ENCODE results near the gene SMG5.

The SMG5 gene

GRCh38 chr1:156263288-156263655 is 19.4 kb downstream of the SMG5 start:
- no peak for ATAC-seq
- peaks cover 65% of the 10 kb centered on the region for H3K36me3 Mint-ChIP-seq (ENCODE audit: low read depth)
- H3K9me3 Mint-ChIP-seq: no peaks in the 10 kb centered on the region
- H3K4me1 Mint-ChIP-seq: peaks cover 7% of the 10 kb centered on the region
- H3K27me3 Mint-ChIP-seq: no peaks in the 10 kb centered on the region
- no peak for DNase-seq
- no peak overlapping the region for H3K27ac Mint-ChIP-seq
- no peak overlapping the region for H3K4me3 Mint-ChIP-seq

GRCh38 chr1:156262461-156263287 is 20.0 kb downstream of the SMG5 start:
- Mint-ChIP-seq H3K36me3 (ENCODE audit: low read depth) (peaks cover 71% of the 10 kb centered on the region), H3K4me3 (no peak overlapping the region), H3K27ac (no peak overlapping the region), H3K4me1 (peaks cover 7% of the 10 kb centered on the region), H3K27me3 (no peaks in the 10 kb centered on the region), H3K9me3 (no peaks in the 10 kb centered on the region)
- DNase-seq (no peak), ATAC-seq (peak; percentile 89)

- DNase-seq: no peak
- H3K36me3 Mint-ChIP-seq (ENCODE audit: low read depth): peaks cover 61% of the 10 kb centered on the region
- H3K27me3 Mint-ChIP-seq: no peaks in the 10 kb centered on the region
- no peak for ATAC-seq
- H3K27ac Mint-ChIP-seq: peak overlapping the region; percentile 46
- peaks cover 7% of the 10 kb centered on the region for H3K4me1 Mint-ChIP-seq
- H3K4me3 Mint-ChIP-seq: no peak overlapping the region
- no peaks in the 10 kb centered on the region for H3K9me3 Mint-ChIP-seq
Observed at GRCh38 chr1:156260896-156261295, 21.7 kb downstream of the SMG5 start.

GRCh38 chr1:156259805-156260204 is 22.8 kb downstream of the SMG5 start:
- ATAC-seq: no peak
- Mint-ChIP-seq H3K4me1 (peaks cover 7% of the 10 kb centered on the region), H3K27ac (no peak overlapping the region), H3K27me3 (no peaks in the 10 kb centered on the region), H3K9me3 (no peaks in the 10 kb centered on the region), H3K36me3 (ENCODE audit: low read depth) (peaks cover 54% of the 10 kb centered on the region), H3K4me3 (no peak overlapping the region)
- no peak for DNase-seq

- no peaks in the 10 kb centered on the region for H3K27me3 Mint-ChIP-seq
- no peak for ATAC-seq
Observed at GRCh38 chr1:156258859-156259258, 23.8 kb downstream of the SMG5 start.

GRCh38 chr1:156257711-156258110 is 24.9 kb downstream of the SMG5 start:
- DNase-seq (no peak), ATAC-seq (no peak)
- Mint-ChIP-seq H3K4me1 (peaks cover 5% of the 10 kb centered on the region), H3K27ac (no peak overlapping the region), H3K9me3 (no peaks in the 10 kb centered on the region), H3K36me3 (ENCODE audit: low read depth) (peaks cover 52% of the 10 kb centered on the region), H3K27me3 (no peaks in the 10 kb centered on the region), H3K4me3 (no peak overlapping the region)

More at GRCh38 chr1:156258859-156259258, 23.8 kb downstream of the SMG5 start:
- Mint-ChIP-seq H3K27ac (no peak overlapping the region), H3K4me1 (peaks cover 7% of the 10 kb centered on the region), H3K36me3 (ENCODE audit: low read depth) (peaks cover 53% of the 10 kb centered on the region), H3K4me3 (no peak overlapping the region), H3K9me3 (no peaks in the 10 kb centered on the region)
- DNase-seq: no peak

GRCh38 chr1:156253634-156254033 is 29.0 kb downstream of the SMG5 start:
- DNase-seq (no peak), ATAC-seq (no peak)
- no peak overlapping the region for H3K27ac Mint-ChIP-seq
- peaks cover 36% of the 10 kb centered on the region for H3K36me3 Mint-ChIP-seq (ENCODE audit: low read depth)
- no peak overlapping the region for H3K4me3 Mint-ChIP-seq
- no peaks in the 10 kb centered on the region for H3K27me3 Mint-ChIP-seq
- H3K9me3 Mint-ChIP-seq: no peaks in the 10 kb centered on the region
- no peaks in the 10 kb centered on the region for H3K4me1 Mint-ChIP-seq

- peaks cover 6% of the 10 kb centered on the region for H3K4me1 Mint-ChIP-seq
- no peaks in the 10 kb centered on the region for H3K27me3 Mint-ChIP-seq
- peaks cover 25% of the 10 kb centered on the region for H3K36me3 Mint-ChIP-seq (ENCODE audit: low read depth)
- H3K4me3 Mint-ChIP-seq: no peak overlapping the region
- H3K9me3 Mint-ChIP-seq: no peaks in the 10 kb centered on the region
- DNase-seq (no peak), ATAC-seq (no peak)
- no peak overlapping the region for H3K27ac Mint-ChIP-seq
Observed at GRCh38 chr1:156251527-156251926, 31.1 kb downstream of the SMG5 start.

- Mint-ChIP-seq H3K4me1 (peaks cover 21% of the 10 kb centered on the region), H3K27me3 (no peaks in the 10 kb centered on the region), H3K4me3 (no peak overlapping the region), H3K27ac (no peak overlapping the region), H3K36me3 (ENCODE audit: low read depth) (peaks cover 20% of the 10 kb centered on the region), H3K9me3 (no peaks in the 10 kb centered on the region)
- ATAC-seq: no peak
- DNase-seq: no peak
Observed at GRCh38 chr1:156249593-156249992, 33.0 kb downstream of the SMG5 start.

GRCh38 chr1:156248323-156248683 is 34.3 kb downstream of the SMG5 start:
- peaks cover 23% of the 10 kb centered on the region for H3K4me1 Mint-ChIP-seq
- H3K4me3 Mint-ChIP-seq: no peak overlapping the region
- ATAC-seq (no peak), DNase-seq (no peak)
- peaks cover 14% of the 10 kb centered on the region for H3K36me3 Mint-ChIP-seq (ENCODE audit: low read depth)
- H3K9me3 Mint-ChIP-seq: no peaks in the 10 kb centered on the region
- H3K27me3 Mint-ChIP-seq: no peaks in the 10 kb centered on the region
- no peak overlapping the region for H3K27ac Mint-ChIP-seq

- Mint-ChIP-seq H3K4me3 (no peak within 1 kb of the TSS), H3K27ac (peak within 1 kb of the TSS; percentile 65), H3K27me3 (no peaks in the 10 kb centered on the region), H3K9me3 (no peaks in the 10 kb centered on the region), H3K4me1 (peaks cover 23% of the 10 kb centered on the region), H3K36me3 (ENCODE audit: low read depth) (peaks cover 8% of the 10 kb centered on the region)
- no peak for DNase-seq
- no peak for ATAC-seq
Observed at GRCh38 chr1:156247460-156248322, 34.9 kb downstream of the SMG5 start, which contains the start of gene PAQR6. PAQR6 (minus strand) TSS chr1:156248056; CDS start chr1:156246731, 1,325 bp downstream.

- ATAC-seq (no peak), DNase-seq (no peak)
- Mint-ChIP-seq H3K27me3 (no peaks in the 10 kb centered on the region), H3K4me3 (no peak overlapping the region), H3K9me3 (no peaks in the 10 kb centered on the region), H3K36me3 (ENCODE audit: low read depth) (peaks cover 4% of the 10 kb centered on the region), H3K27ac (no peak overlapping the region), H3K4me1 (peaks cover 23% of the 10 kb centered on the region)
Observed at GRCh38 chr1:156246781-156247459, 35.7 kb downstream of the SMG5 start.

- Mint-ChIP-seq H3K27me3 (no peaks in the 10 kb centered on the region), H3K4me3 (peak overlapping the region; percentile 8), H3K9me3 (no peaks in the 10 kb centered on the region), H3K27ac (peak overlapping the region; percentile 49), H3K4me1 (peaks cover 24% of the 10 kb centered on the region), H3K36me3 (ENCODE audit: low read depth) (peaks cover 4% of the 10 kb centered on the region)
- DNase-seq (no peak), ATAC-seq (no peak)
Observed at GRCh38 chr1:156246241-156246780, 36.3 kb downstream of the SMG5 start.

GRCh38 chr1:156245451-156246232 is 37.0 kb downstream of the SMG5 start:
- Mint-ChIP-seq H3K27me3 (no peaks in the 10 kb centered on the region), H3K9me3 (no peaks in the 10 kb centered on the region), H3K36me3 (ENCODE audit: low read depth) (peaks cover 3% of the 10 kb centered on the region), H3K27ac (peak overlapping the region; percentile 73), H3K4me3 (peak overlapping the region; percentile 68), H3K4me1 (peaks cover 24% of the 10 kb centered on the region)
- peak; percentile 30 for ATAC-seq
- peak; percentile 37 for DNase-seq

Measured in activated naive CD8-positive, alpha-beta T cell treated with anti-CD3 and anti-CD28 coated beads, Interleukin-2, amount 50 U/mL, for 24 hours (primary cell).